T47D (cell line): Measurements from ENCODE around the gene DNAAF5.
A peak's percentile ranks its signal among the peaks of the same experiment; 100 is the strongest.
"Not testable (repeated sequence)": the region's sequence is repeated elsewhere in the genome, so short reads cannot be mapped to it uniquely, and the experiment has no call there.

ENCODE experiments used
- DNase-seq, 2 experiments: peaks; one replicate each; pipeline versions ENCODE4 v3.0.0 to v3.0.0-alpha.2; 2011 to 2012; ENCODE audit warnings: low read depth in 1 of 2, low spot score in 1 of 2
- JUND ChIP-seq: IDR thresholded peaks from 2 replicates; pipeline ENCODE4 v1.6.1; 2012; ENCODE audit warnings: low read depth
- in situ Hi-C: cut with HindIII; loops from 2 replicates; pipeline ENCODE4 v1.10.0; 2016; ENCODE audit warnings: low sequenced_read_pairs, low pct_unique_long_range_greater_than_20kb

Gene DNAAF5

GRCh38 chr7:798921-799470 lies 72.5 kb downstream of the DNAAF5 start:
- in situ Hi-C loops: no loop called here
- no peak for TF ChIP-seq JUND
- DNase-seq: no peak

- in situ Hi-C loops: no loop called here
- no peak for TF ChIP-seq JUND
- DNase-seq: no peak
These were observed 74.2 kb downstream of the DNAAF5 start for GRCh38 chr7:800692-801091.

- DNase-seq, in situ Hi-C loops: not testable (repeated sequence)
These were observed 74.9 kb downstream of the DNAAF5 start for GRCh38 chr7:801351-801750.

- in situ Hi-C loops: no loop called here
- peak; percentile 84 to 97 for DNase-seq
- no peak for TF ChIP-seq JUND
These were observed 75.5 kb downstream of the DNAAF5 start for GRCh38 chr7:801940-802381.

GRCh38 chr7:802500-803242 lies 76.2 kb downstream of the DNAAF5 start:
- no peak for TF ChIP-seq JUND
- in situ Hi-C loops: no loop called here
- no peak for DNase-seq

GRCh38 chr7:803243-803635 lies 76.7 kb downstream of the DNAAF5 start:
- no peak for TF ChIP-seq JUND
- in situ Hi-C loops: no loop called here
- DNase-seq: peak in 1 of 2 experiments; percentile 75

- DNase-seq, in situ Hi-C loops: not testable (repeated sequence)
These were observed 77.3 kb downstream of the DNAAF5 start for GRCh38 chr7:803796-804195.

GRCh38 chr7:805261-805660 lies 78.8 kb downstream of the DNAAF5 start:
- in situ Hi-C loops: no loop called here
- no peak for TF ChIP-seq JUND
- DNase-seq: no peak

- in situ Hi-C loops: no loop called here
- peak in 1 of 2 experiments; percentile 45 for DNase-seq
- TF ChIP-seq JUND: no peak
These were observed 89.1 kb downstream of the DNAAF5 start for GRCh38 chr7:815284-816216.

- TF ChIP-seq JUND: no peak
- in situ Hi-C loops: no loop called here
- peak; percentile 99 to 100 for DNase-seq
These were observed 89.8 kb downstream of the DNAAF5 start for GRCh38 chr7:816300-816750.

- no peak for TF ChIP-seq JUND
- DNase-seq: peak; percentile 36 to 39
- in situ Hi-C loops: no loop called here
These were observed 90.5 kb downstream of the DNAAF5 start for GRCh38 chr7:816751-817671.
